GM23338 (cell line): Measurements from ENCODE around the gene ANO6. TPM values are rescaled to one million over a fixed set of nuclear protein-coding genes. Genes with fewer than 3 reads are reported as not detected.

Source experiments
- ATAC-seq: fragments of 200-7000 bp; cut with Tn5 transposase; 3 replicates; pipeline ENCODE4 v1.9.1; 2020
- DNase-seq: peaks from one replicate; pipeline ENCODE4 v3.0.0-alpha.2; 2015; ENCODE audit warnings: low spot score
- H2AFZ ChIP-seq: fragments of 200-600 bp; sonication (generic); 2 replicates; pipeline ENCODE4 v1.8.0; 2016; ENCODE audit warnings: antibody characterized with exemption, mild to moderate bottlenecking, moderate library complexity
- H3F3A ChIP-seq: fragments of 200-600 bp; sonication (generic); replicated peaks from 2 replicates; pipeline ENCODE4 v1.8.0; 2017; ENCODE audit warnings: antibody characterized with exemption, mixed run types, low read depth
- H3K27ac ChIP-seq: fragments of 200-600 bp; sonication (generic); 2 replicates; pipeline ENCODE4 v1.6.1; 2016; ENCODE audit warnings: low read depth
- H3K27me3 ChIP-seq: fragments of 200-600 bp; sonication (generic); 2 replicates; pipeline ENCODE4 v1.8.0; 2016; ENCODE audit warnings: mild to moderate bottlenecking, mixed run types, moderate library complexity; ENCODE audit not compliant: insufficient read depth
- H3K36me3 ChIP-seq: fragments of 200-600 bp; sonication (generic); 2 replicates; pipeline ENCODE4 v1.8.0; 2016; ENCODE audit warnings: mild to moderate bottlenecking; ENCODE audit not compliant: insufficient read depth
- H3K4me1 ChIP-seq: fragments of 200-600 bp; sonication (generic); 2 replicates; pipeline ENCODE4 v1.8.0; 2016; ENCODE audit warnings: mild to moderate bottlenecking, moderate library complexity; ENCODE audit not compliant: insufficient read depth
- H3K4me2 ChIP-seq: fragments of 200-600 bp; sonication (generic); 2 replicates; pipeline ENCODE4 v1.7.1; 2017; ENCODE audit warnings: mixed run types
- H3K4me3 ChIP-seq: fragments of 200-600 bp; sonication (generic); 2 replicates; pipeline ENCODE4 v1.6.1; 2016; ENCODE audit warnings: mixed run types
- H3K79me2 ChIP-seq: fragments of 200-600 bp; sonication (generic); replicated peaks from 2 replicates; pipeline ENCODE4 v1.8.0; 2017; ENCODE audit warnings: mild to moderate bottlenecking; ENCODE audit not compliant: insufficient read depth
- H3K9me2 ChIP-seq: fragments of 200-600 bp; sonication (generic); 2 replicates; pipeline ENCODE4 v1.8.0; 2017; ENCODE audit not compliant: insufficient read depth
- H4K20me1 ChIP-seq: fragments of 200-600 bp; sonication (generic); replicated peaks from 2 replicates; pipeline ENCODE4 v1.8.0; 2017; ENCODE audit warnings: mild to moderate bottlenecking; ENCODE audit not compliant: insufficient read depth
- H3K27ac Mint-ChIP-seq: 2 replicates; pipeline ENCODE4 v1.8.0; 2020; ENCODE audit warnings: inconsistent platforms, mild to moderate bottlenecking, moderate library complexity, mixed read lengths
- H3K27me3 Mint-ChIP-seq: 3 replicates; pipeline ENCODE4 v1.8.0; 2022; ENCODE audit warnings: low read depth, mild to moderate bottlenecking, moderate library complexity, mixed read lengths, inconsistent platforms; ENCODE audit not compliant: insufficient read depth, poor library complexity
- H3K36me3 Mint-ChIP-seq: 3 replicates; pipeline ENCODE4 v1.8.0; 2021; ENCODE audit warnings: low read depth, mild to moderate bottlenecking, inconsistent platforms, moderate library complexity, mixed read lengths
- H3K4me1 Mint-ChIP-seq: 3 replicates; pipeline ENCODE4 v1.8.0; 2020; ENCODE audit warnings: mild to moderate bottlenecking, inconsistent platforms, mixed read lengths
- H3K4me3 Mint-ChIP-seq: 3 replicates; pipeline ENCODE4 v1.8.0; 2021; ENCODE audit warnings: moderate library complexity, mild to moderate bottlenecking, inconsistent platforms, mixed read lengths
- H3K9me3 Mint-ChIP-seq: 3 replicates; pipeline ENCODE4 v1.8.0; 2020; ENCODE audit warnings: moderate library complexity, mild to moderate bottlenecking, inconsistent platforms, mixed read lengths
- CTCF ChIP-seq, 2 experiments: fragments of 200-600 bp in 1 of 2; sonication (generic) in 1 of 2; conservative IDR thresholded peaks; 2 replicates each; pipeline versions ENCODE4 v1.5.1 to v1.6.1; 2016 to 2017; ENCODE audit warnings: antibody characterized with exemption in 2 of 2, low read depth in 2 of 2, mild to moderate bottlenecking in 2 of 2, moderate library complexity in 1 of 2
- ETS1 ChIP-seq: IDR thresholded peaks from 2 replicates; pipeline ENCODE4 v1.6.1; 2016; ENCODE audit warnings: antibody characterized with exemption
- EZH2 ChIP-seq: fragments of 200-600 bp; sonication (generic); IDR thresholded peaks from one replicate; pipeline ENCODE4 v1.8.0; 2017; ENCODE audit warnings: antibody characterized with exemption, mild to moderate bottlenecking, low read depth; ENCODE audit not compliant: unreplicated experiment
- EZH2phosphoT487 ChIP-seq: fragments of 200-600 bp; sonication (generic); IDR thresholded peaks from one replicate; pipeline ENCODE4 v1.8.1; 2018; ENCODE audit warnings: antibody characterized with exemption; ENCODE audit not compliant: unreplicated experiment
- JUNB ChIP-seq: IDR thresholded peaks from one replicate; pipeline ENCODE4 v1.6.1; 2016; ENCODE audit warnings: antibody characterized with exemption; ENCODE audit not compliant: unreplicated experiment
- REST ChIP-seq: IDR thresholded peaks from one replicate; pipeline ENCODE4 v1.6.1; 2018; ENCODE audit warnings: antibody characterized with exemption; ENCODE audit not compliant: unreplicated experiment
- STAT1 ChIP-seq: IDR thresholded peaks from one replicate; pipeline ENCODE4 v1.6.1; 2016; ENCODE audit warnings: antibody characterized with exemption; ENCODE audit not compliant: unreplicated experiment
- ZNF114 ChIP-seq: fragments of 250-450 bp; sonication (Bioruptor Pico); IDR thresholded peaks from 2 replicates; pipeline ENCODE4 v1.5.0; 2020; ENCODE audit warnings: mild to moderate bottlenecking, moderate library complexity
- polyA plus RNA-seq: library from polyadenylated mRNA; unstranded; fragments of >200 nt; fragmentation: Nextera tagmentation; extraction: Ambion mirVana; gene quantifications from 2 replicates; pipeline ENCODE4 v1.2.1, GENCODE V29; 2016
- total RNA-seq: library from RNA; depleted of rRNA; stranded (reverse); fragments of >200 nt; shearing (Covaris generic); gene quantifications from 2 replicates; pipeline ENCODE4 v1.2.3, GENCODE V29; 2014

ANO6 gene
- total and polyA plus RNA-seq, 2 experiments from 2014 or later = 21.1 to 48.9 TPM

GRCh38 chr12:45462506-45462905 is 246.6 kb downstream of the ANO6 start (continued):
- TF ChIP-seq REST = no peak

- peaks cover 3% of the 10 kb centered on the region; the same call in 1 of the 2 replicates for H3K9me2 ChIP-seq
- H3K4me3 ChIP-seq = no peak overlapping the region
- Mint-ChIP-seq H3K9me3 (peaks cover under 1% of the 10 kb centered on the region; the same call in 1 of the 3 replicates), H3K4me1 (peaks cover 9% of the 10 kb centered on the region), H3K27me3 (peaks cover 5% of the 10 kb centered on the region), H3K4me3 (no peak overlapping the region), H3K27ac (no peak overlapping the region), H3K36me3 (no peaks in the 10 kb centered on the region; the same call in 2 of the 3 replicates)
- DNase-seq (peak; percentile 55), ATAC-seq (peak; percentile 87)
- H3K4me2 ChIP-seq = no peak overlapping the region
- H3F3A ChIP-seq = no peaks in the 10 kb centered on the region
- no peaks in the 10 kb centered on the region for H4K20me1 ChIP-seq
- H3K27me3 ChIP-seq = no peaks in the 10 kb centered on the region
- no peaks in the 10 kb centered on the region for H3K79me2 ChIP-seq
- no peaks in the 10 kb centered on the region for H3K4me1 ChIP-seq
- peak overlapping the region; percentile 70 for H2AFZ ChIP-seq
- no peaks in the 10 kb centered on the region for H3K36me3 ChIP-seq
- TF ChIP-seq CTCF (conservative IDR thresholded peaks at IDR 0.05; ENCODE audit: low read depth in 2 of 2) = peak; percentile 32 to 52
- no peak for TF ChIP-seq ETS1
- H3K27ac ChIP-seq = no peak overlapping the region
Observed at GRCh38 chr12:45464699-45465098, 248.8 kb downstream of the ANO6 start.

GRCh38 chr12:45468751-45469615 is 253.1 kb downstream of the ANO6 start:
- no peaks in the 10 kb centered on the region for H3K4me1 ChIP-seq
- no peak overlapping the region for H3K27ac Mint-ChIP-seq
- H4K20me1 ChIP-seq = no peaks in the 10 kb centered on the region
- no peak overlapping the region for H3K4me3 Mint-ChIP-seq
- ATAC-seq = peak; percentile 68
- no peaks in the 10 kb centered on the region; the same call in 2 of the 3 replicates for H3K36me3 Mint-ChIP-seq
- no peaks in the 10 kb centered on the region for H3K36me3 ChIP-seq
- no peaks in the 10 kb centered on the region for H3K79me2 ChIP-seq
- H3F3A ChIP-seq = no peaks in the 10 kb centered on the region
- H3K27me3 ChIP-seq = no peaks in the 10 kb centered on the region
- peak; percentile 21 for DNase-seq
- no peak overlapping the region; the same call in 1 of the 2 replicates for H2AFZ ChIP-seq
- H3K9me3 Mint-ChIP-seq = peaks cover 8% of the 10 kb centered on the region; the same call in 1 of the 3 replicates
- no peak overlapping the region for H3K4me3 ChIP-seq
- H3K9me2 ChIP-seq = peaks cover 10% of the 10 kb centered on the region; the same call in 1 of the 2 replicates
- H3K27me3 Mint-ChIP-seq = peaks cover 2% of the 10 kb centered on the region
- peaks cover 7% of the 10 kb centered on the region; the same call in 2 of the 3 replicates for H3K4me1 Mint-ChIP-seq
- H3K4me2 ChIP-seq = no peak overlapping the region
- no peak overlapping the region for H3K27ac ChIP-seq
- TF ChIP-seq JUNB = no peak
- TF ChIP-seq EZH2phosphoT487 = no peak
- TF ChIP-seq EZH2 = no peak
- no peak for TF ChIP-seq ZNF114 (CRISPR knock-in tag)
- TF ChIP-seq ETS1 = no peak
- no peak for TF ChIP-seq CTCF (conservative IDR thresholded peaks at IDR 0.05; ENCODE audit: low read depth in 2 of 2)
- TF ChIP-seq STAT1 = no peak
